HG02943 (cell line): Measurements from ENCODE around the gene LYPD6B.

Experiments used
- ATAC-seq: cut with Tn5 transposase; IDR thresholded peaks from one replicate; pipeline ENCODE4 v1.9.1; 2021; ENCODE audit warnings: mild to moderate bottlenecking, low read depth, moderate library complexity; ENCODE audit not compliant: unreplicated experiment

Gene LYPD6B, protein sequence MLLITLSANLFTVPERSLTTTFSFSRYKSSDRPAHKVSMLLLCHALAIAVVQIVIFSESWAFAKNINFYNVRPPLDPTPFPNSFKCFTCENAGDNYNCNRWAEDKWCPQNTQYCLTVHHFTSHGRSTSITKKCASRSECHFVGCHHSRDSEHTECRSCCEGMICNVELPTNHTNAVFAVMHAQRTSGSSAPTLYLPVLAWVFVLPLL

GRCh38 chr2:149038442-149039212 lies at the start of gene LYPD6B:
TSS of gene LYPD6B (plus strand) at chr2:149038699. CDS start at chr2:149130949, 92,250 bp downstream.
- peak; percentile 45 for ATAC-seq

GRCh38 chr2:148989882-148990493 lies 48.5 kb upstream of the LYPD6B start:
- ATAC-seq, result no peak

DNA sequence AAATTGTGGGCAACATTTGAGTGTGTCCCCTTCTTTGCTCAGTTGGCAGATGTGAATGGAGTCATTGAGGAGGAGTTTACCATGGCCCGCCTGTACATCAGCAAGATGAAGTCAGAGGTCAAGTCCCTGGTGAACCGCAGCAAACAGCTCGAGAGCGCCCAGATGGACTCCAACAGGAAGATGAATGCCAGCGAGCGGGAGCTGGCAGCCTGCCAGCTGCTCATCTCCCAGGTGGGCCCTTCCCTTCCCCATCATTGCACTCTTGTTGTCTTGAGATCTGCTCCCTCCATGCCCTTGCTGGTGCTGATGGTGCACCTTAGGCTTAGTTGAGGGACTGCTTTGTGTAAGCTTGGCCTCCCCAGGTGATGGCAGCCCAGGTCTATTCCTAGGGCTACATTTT lies 47.5 kb upstream of the LYPD6B start:
- ATAC-seq, result no peak

DNA sequence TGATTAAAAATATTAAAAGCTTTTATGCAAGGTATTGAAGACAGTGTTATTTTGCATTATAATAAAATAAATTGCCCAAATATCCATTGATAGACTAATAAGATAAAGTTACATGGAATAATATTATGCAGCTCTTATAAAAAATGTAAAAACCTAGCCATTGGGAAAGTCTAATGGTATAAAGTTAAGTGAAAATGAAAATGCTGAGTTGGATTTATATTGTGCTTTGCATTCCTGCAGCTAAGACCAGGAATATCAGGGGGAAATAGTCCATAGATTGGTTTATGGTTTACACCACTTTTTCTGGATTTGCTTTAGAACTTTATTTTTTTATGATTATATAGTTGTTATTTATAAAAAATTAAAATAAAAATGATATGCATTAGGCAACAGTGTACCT lies 46.1 kb upstream of the LYPD6B start:
- no peak for ATAC-seq

- ATAC-seq, result no peak
Observed at GRCh38 chr2:148993351-148993750, 45.1 kb upstream of the LYPD6B start.

- no peak for ATAC-seq
Observed at GRCh38 chr2:148994341-148994740, 44.2 kb upstream of the LYPD6B start.

- no peak for ATAC-seq
Observed at GRCh38 chr2:148996805-148997204, 41.7 kb upstream of the LYPD6B start.

DNA sequence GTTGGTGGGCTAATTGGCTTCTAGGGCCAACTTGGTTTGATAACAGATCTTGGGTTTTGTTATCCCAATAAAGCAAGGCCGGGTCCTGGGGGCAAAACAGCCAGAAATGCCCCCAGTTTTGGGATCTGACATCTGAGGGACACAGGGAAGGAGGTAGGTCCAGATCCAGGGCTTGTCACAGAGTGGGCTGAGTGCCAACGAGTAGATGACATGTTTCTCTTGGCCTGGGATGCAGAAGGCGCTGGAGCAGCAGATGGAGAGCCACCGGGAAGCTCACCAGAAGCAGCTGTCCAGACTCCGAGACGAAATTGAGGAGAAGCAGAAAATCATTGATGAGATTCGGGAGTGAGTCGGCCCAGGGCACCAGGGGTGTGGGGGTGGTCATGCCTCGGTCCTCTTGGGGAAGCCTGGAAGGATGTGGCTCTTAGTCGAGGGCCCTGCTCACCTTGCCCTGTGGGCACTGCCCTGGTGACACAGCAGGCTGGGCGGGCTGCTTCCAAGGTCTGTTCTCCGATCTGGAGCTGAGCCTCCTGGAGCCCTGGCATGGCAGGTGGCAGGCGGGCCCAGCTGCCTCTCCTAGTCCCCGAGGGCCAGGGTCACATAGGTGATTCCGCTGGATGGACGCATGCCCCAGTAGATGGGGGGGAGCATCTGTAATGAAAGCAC lies 40.2 kb upstream of the LYPD6B start:
- no peak for ATAC-seq

- ATAC-seq, result no peak
Observed at GRCh38 chr2:148998831-148999200, 39.7 kb upstream of the LYPD6B start.

DNA sequence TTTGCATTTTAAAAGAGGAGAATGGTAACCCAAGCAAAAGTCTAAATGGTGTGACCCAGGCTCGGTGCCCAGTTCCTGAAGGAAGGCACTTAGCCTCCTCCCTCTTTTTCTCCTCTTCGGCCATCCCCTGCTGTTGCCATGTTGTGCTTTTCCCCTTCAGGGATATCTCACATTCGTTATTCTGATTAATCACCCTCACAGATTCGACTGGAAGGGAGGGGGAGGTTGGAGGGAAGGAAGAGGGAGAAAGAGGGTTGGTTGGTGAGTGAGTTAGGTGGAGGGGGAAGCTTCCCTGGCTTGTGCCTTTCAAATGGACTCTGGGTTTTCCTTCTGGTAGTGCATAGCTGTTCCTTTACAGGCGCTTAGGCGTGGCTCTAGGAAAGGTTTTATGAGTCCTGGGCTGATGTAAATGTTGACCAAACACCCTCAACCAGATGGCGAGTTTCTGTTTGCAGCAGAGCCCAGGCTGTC lies 39.0 kb upstream of the LYPD6B start:
- ATAC-seq, result no peak

DNA sequence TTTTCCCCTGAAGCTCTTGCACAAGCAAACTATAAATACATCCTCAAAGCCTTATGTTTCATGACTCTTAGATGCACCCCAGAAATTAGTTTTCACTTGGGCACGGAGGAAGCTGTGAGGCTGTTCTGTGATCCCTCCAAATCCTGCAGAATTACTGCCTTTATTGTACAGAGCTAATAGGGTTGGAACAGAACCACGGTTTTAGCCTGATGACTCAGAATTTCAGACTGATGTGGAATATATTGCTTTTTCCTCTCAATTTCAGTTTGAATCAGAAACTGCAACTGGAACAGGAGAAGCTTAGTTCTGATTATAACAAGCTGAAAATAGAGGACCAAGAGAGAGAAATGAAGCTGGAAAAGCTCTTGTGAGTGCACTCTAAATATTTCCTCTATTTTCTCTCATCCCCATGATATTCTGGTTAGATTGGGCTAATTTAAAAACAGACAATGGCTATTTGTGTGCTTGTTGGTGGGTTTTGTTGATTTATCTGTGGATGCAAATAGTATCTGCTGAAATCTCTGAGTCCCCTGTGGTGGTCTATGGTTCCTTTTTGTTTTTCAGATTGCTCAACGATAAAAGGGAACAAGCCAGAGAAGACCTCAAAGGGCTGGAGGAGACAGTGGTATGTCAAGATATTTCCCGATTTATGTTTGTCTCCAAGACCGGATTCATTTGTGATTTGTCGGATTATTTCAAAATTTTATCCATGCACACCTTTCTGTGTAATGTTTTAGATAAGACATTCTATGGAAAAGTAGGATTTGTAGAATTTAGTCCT lies 38.2 kb upstream of the LYPD6B start:
- ATAC-seq, result no peak

GRCh38 chr2:149001496-149001895 lies 37.0 kb upstream of the LYPD6B start:
- no peak for ATAC-seq

GRCh38 chr2:149002378-149002890 lies 36.1 kb upstream of the LYPD6B start:
- ATAC-seq, result no peak

- no peak for ATAC-seq
Observed at GRCh38 chr2:149002891-149003740, 35.4 kb upstream of the LYPD6B start.

DNA sequence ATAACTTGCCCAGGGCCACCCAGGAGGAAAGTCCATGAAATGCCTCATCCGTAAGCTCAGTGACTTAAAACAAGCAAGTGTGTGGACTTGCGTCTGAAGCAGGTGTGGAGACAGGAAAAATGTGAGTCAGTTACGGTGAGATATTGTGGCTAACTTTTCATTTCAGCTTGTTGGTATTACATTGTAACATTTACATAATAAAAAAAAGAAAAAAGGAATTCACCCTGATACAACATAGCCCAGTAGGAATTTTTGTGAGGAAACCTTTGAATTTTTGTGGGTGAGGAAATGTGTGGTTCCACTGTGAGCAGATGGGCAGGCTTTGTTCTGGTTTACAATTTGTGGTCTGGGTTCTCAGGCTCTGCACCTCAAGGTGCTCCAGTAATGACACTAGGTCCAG lies 33.7 kb upstream of the LYPD6B start:
- no peak for ATAC-seq

DNA sequence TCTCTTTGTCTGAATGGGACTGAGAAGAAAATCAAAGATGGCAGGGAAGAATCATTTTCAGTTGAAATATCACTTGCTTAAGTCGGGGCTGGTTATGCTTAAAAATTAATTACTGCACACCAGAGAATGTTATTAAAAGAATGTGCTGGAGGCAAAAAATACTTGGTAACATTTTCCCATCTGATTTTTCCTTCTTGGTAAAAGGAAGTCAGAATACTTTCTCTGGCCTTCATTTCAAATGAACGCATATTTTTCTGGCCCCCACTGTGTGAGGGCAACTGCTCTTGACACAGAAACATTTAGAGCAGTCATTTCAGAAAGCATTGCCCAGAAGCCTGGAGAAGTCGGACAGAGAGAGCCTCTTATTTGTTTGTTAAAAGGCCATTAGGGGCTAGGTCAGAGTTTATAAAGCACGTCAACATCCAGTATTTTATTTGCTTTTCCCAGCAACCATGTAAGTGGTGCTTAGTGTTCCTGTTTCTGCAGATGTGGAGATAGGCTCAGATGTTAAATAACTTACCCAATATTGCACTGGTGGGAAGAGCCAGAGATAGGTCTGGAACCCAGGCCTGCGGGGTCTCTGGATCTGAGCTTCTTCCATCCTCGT lies 32.9 kb upstream of the LYPD6B start:
- ATAC-seq, result no peak

- ATAC-seq, result no peak
Observed at GRCh38 chr2:149006883-149007543, 31.5 kb upstream of the LYPD6B start.

- no peak for ATAC-seq
Observed at GRCh38 chr2:149008381-149008780, 30.1 kb upstream of the LYPD6B start.
